IMR-90 (cell line): ENCODE data around the gene CD72. TPM values are rescaled to one million over a fixed set of nuclear protein-coding genes. Genes with fewer than 3 reads are reported as not detected.
A peak's percentile ranks its signal among the peaks of the same experiment; 100 is the strongest.

Experiments used
- ATAC-seq: fragments of 200-7000 bp; cut with Tn5 transposase; 2 replicates; pipeline ENCODE4 v1.9.1; 2020; ENCODE audit warnings: low read depth, mild to moderate bottlenecking, moderate library complexity
- BruUV-seq: library from RNA; stranded (reverse); fragments of 400-500 nt; replicated peaks from 2 replicates; lab custom pipeline; 2021; lab: Mats Ljungman, UMichigan
- CTCF ChIA-PET: fragments of 300-600 bp; formaldehyde crosslinking; extraction: SDS; loops from one replicate; lab custom pipeline; 2021; ENCODE audit warnings: antibody characterized with exemption; lab: Yijun Ruan, JAX
- POLR2A ChIA-PET: fragments of 300-600 bp; sonication (Branson Sonifier 250); formaldehyde crosslinking; loops from one replicate; lab custom pipeline; 2022; ENCODE audit warnings: antibody characterized with exemption; ENCODE audit not compliant: unreplicated experiment; lab: Charles Lee
- DNase-seq: peaks from one replicate; pipeline ENCODE4 v3.0.0; 2013
- H2AFZ ChIP-seq: replicated peaks from 2 replicates; pipeline ENCODE3; 2013; ENCODE audit warnings: low read length, mild to moderate bottlenecking; ENCODE audit not compliant: poor library complexity
- H2AK5ac ChIP-seq: 2 replicates; pipeline ENCODE4 v1.6.1; 2013; ENCODE audit warnings: low read depth, low read length, inconsistent platforms
- H2AK9ac ChIP-seq: replicated peaks from 2 replicates; pipeline ENCODE3; 2013; ENCODE audit warnings: mild to moderate bottlenecking, low read depth, low read length, moderate library complexity; ENCODE audit not compliant: poor library complexity
- H2BK120ac ChIP-seq: 2 replicates; pipeline ENCODE4 v1.6.1; 2013; ENCODE audit warnings: low read depth, low read length, inconsistent platforms
- H2BK15ac ChIP-seq: 3 replicates; pipeline ENCODE4 v1.6.1; 2013; ENCODE audit warnings: low read depth, low read length, inconsistent platforms
- H2BK20ac ChIP-seq: 2 replicates; pipeline ENCODE4 v1.6.1; 2013; ENCODE audit warnings: low read depth, mild to moderate bottlenecking, inconsistent platforms, low read length, moderate library complexity
- H2BK5ac ChIP-seq: 2 replicates; pipeline ENCODE4 v1.6.1; 2013; ENCODE audit warnings: mild to moderate bottlenecking, low read depth, low read length, inconsistent platforms; ENCODE audit not compliant: poor library complexity, severe bottlenecking
- H3K14ac ChIP-seq: replicated peaks from 2 replicates; pipeline ENCODE4 v1.6.1; 2013; ENCODE audit warnings: low read depth, low read length, inconsistent platforms
- H3K18ac ChIP-seq: 2 replicates; pipeline ENCODE4 v1.6.1; 2013; ENCODE audit warnings: low read depth, low read length, control low read depth
- H3K23ac ChIP-seq: 2 replicates; pipeline ENCODE4 v1.6.1; 2013; ENCODE audit warnings: low read depth, low read length, inconsistent platforms
- H3K27ac ChIP-seq: 2 replicates; pipeline ENCODE4 v1.5.1; 2013; ENCODE audit warnings: mild to moderate bottlenecking, control low read depth, low read length; ENCODE audit not compliant: insufficient read depth
- H3K27me3 ChIP-seq: 2 replicates; pipeline ENCODE4 v1.6.1; 2013; ENCODE audit warnings: low read length; ENCODE audit not compliant: control insufficient read depth, insufficient read depth
- H3K36me3 ChIP-seq: 2 replicates; pipeline ENCODE4 v1.6.1; 2013; ENCODE audit warnings: low read length, mixed read lengths; ENCODE audit not compliant: control insufficient read depth, insufficient read depth
- H3K4ac ChIP-seq: 2 replicates; pipeline ENCODE4 v1.6.1; 2013; ENCODE audit warnings: low read depth, low read length, inconsistent platforms
- H3K4me1 ChIP-seq: 2 replicates; pipeline ENCODE4 v1.6.1; 2013; ENCODE audit warnings: low read length, mixed read lengths; ENCODE audit not compliant: control insufficient read depth, insufficient read depth
- H3K4me2 ChIP-seq: 2 replicates; pipeline ENCODE4 v1.6.1; 2013; ENCODE audit warnings: low read depth, mild to moderate bottlenecking, control low read depth, low read length, moderate library complexity
- H3K4me3 ChIP-seq: 2 replicates; pipeline ENCODE4 v1.5.1; 2013; ENCODE audit warnings: low read depth, mild to moderate bottlenecking, control low read depth, low read length, moderate library complexity; ENCODE audit not compliant: insufficient read depth
- H3K56ac ChIP-seq: 2 replicates; pipeline ENCODE4 v1.6.1; 2013; ENCODE audit warnings: low read length, inconsistent platforms; ENCODE audit not compliant: insufficient read depth; ENCODE audit errors: extremely low read depth
- H3K79me1 ChIP-seq, 2 experiments: 2 replicates each; pipeline ENCODE4 v1.6.1; 2013; ENCODE audit warnings: low read length in 2 of 2, inconsistent platforms in 1 of 2, low read depth in 1 of 2
- H3K9ac ChIP-seq: 2 replicates; pipeline ENCODE4 v1.6.1; 2013; ENCODE audit warnings: low read depth, low read length, control low read depth
- H3K9me1 ChIP-seq: 2 replicates; pipeline ENCODE4 v1.6.1; 2013; ENCODE audit warnings: low read length, inconsistent platforms; ENCODE audit not compliant: insufficient read depth
- H3K9me3 ChIP-seq: 2 replicates; pipeline ENCODE4 v1.6.1; 2013; ENCODE audit warnings: low read length; ENCODE audit not compliant: control insufficient read depth, insufficient read depth
- H4K20me1 ChIP-seq: 2 replicates; pipeline ENCODE4 v1.6.1; 2013; ENCODE audit warnings: low read length, inconsistent platforms; ENCODE audit not compliant: insufficient read depth
- H4K5ac ChIP-seq: 2 replicates; pipeline ENCODE4 v1.6.1; 2013; ENCODE audit warnings: mild to moderate bottlenecking, low read depth, low read length, control low read depth
- H4K8ac ChIP-seq, 2 experiments: 2 replicates each; pipeline ENCODE4 v1.6.1; 2013; ENCODE audit warnings: low read depth in 2 of 2, low read length in 2 of 2, control low read depth in 1 of 2, inconsistent platforms in 1 of 2
- H4K91ac ChIP-seq: 2 replicates; pipeline ENCODE4 v1.6.1; 2013; ENCODE audit warnings: low read depth, low read length, inconsistent platforms; ENCODE audit not compliant: insufficient read depth
- BHLHE40 ChIP-seq: fragments of 150-350 bp; IDR thresholded peaks from 2 replicates; pipeline ENCODE4 v1.6.1; 2016; ENCODE audit warnings: mild to moderate bottlenecking, low read depth, low read length
- MAZ ChIP-seq: IDR thresholded peaks from 2 replicates; pipeline ENCODE4 v1.6.1; 2012; ENCODE audit warnings: low read depth, mild to moderate bottlenecking, low read length, improper control_type of control experiment, moderate library complexity, borderline replicate concordance
- MXI1 ChIP-seq: IDR thresholded peaks from 2 replicates; pipeline ENCODE4 v1.6.1; 2012; ENCODE audit warnings: low read depth, mild to moderate bottlenecking, low read length, moderate library complexity, borderline replicate concordance
- POLR2A ChIP-seq: IDR thresholded peaks from 2 replicates; pipeline ENCODE4 v1.6.1; 2012; ENCODE audit warnings: mild to moderate bottlenecking, low read depth, low read length
- RAD21 ChIP-seq: IDR thresholded peaks from 2 replicates; pipeline ENCODE4 v1.6.1; 2012; ENCODE audit warnings: low read length, improper control_type of control experiment
- WGBS, 2 experiments: methylation state at CpG; one replicate each; pipeline versions ENCODE4 v1.1.5 to v1.1.7; 2013; ENCODE audit warnings: missing lambda C conversion rate in 2 of 2; ENCODE audit not compliant: insufficient read length in 1 of 2; ENCODE audit errors: extremely low coverage in 2 of 2; 5-methylcytosine and 5-hydroxymethylcytosine counted together
- dilution Hi-C: fragments of 300-500 bp; cut with HindIII; formaldehyde crosslinking; loops from one replicate; pipeline ENCODE4 v1.14.3; 2018; ENCODE audit warnings: low sequenced_read_pairs; ENCODE audit not compliant: unreplicated experiment
- in situ Hi-C: fragments of 300-500 bp; cut with MboI; formaldehyde crosslinking; loops from 3 replicates; pipeline ENCODE4 v1.14.3; 2019; ENCODE audit warnings: low sequenced_read_pairs, inconsistent platforms, mixed read lengths
- intact Hi-C: fragments of 100-400 bp; cut with micrococcal nuclease; formaldehyde crosslinking; loops from 2 replicates; pipeline ENCODE4 v1.10.0; 2022
- polyA plus RNA-seq, 3 experiments: library from polyadenylated mRNA; depleted of rRNA; stranded (reverse); fragments of >200 nt; gene quantifications; 2 replicates each; pipeline ENCODE4 v1.2.3, GENCODE V29; 2012; ENCODE audit warnings: low replicate concordance in 1 of 3
- total RNA-seq: library from RNA; depleted of rRNA; stranded (reverse); fragments of >200 nt; gene quantifications from 2 replicates; pipeline ENCODE4 v1.2.3, GENCODE V29; 2012
- TF ChIP-seq, protein P1 (sequence below): conservative IDR thresholded peaks from 2 replicates; pipeline ENCODE4 v1.5.1; 2012; ENCODE audit warnings: mild to moderate bottlenecking, low read depth, low read length, improper control_type of control experiment

Gene CD72
- total and polyA plus RNA-seq, 2 of the 4 experiments (the other 2 are of a cell fraction): 0.36 to 0.58 TPM

DNA sequence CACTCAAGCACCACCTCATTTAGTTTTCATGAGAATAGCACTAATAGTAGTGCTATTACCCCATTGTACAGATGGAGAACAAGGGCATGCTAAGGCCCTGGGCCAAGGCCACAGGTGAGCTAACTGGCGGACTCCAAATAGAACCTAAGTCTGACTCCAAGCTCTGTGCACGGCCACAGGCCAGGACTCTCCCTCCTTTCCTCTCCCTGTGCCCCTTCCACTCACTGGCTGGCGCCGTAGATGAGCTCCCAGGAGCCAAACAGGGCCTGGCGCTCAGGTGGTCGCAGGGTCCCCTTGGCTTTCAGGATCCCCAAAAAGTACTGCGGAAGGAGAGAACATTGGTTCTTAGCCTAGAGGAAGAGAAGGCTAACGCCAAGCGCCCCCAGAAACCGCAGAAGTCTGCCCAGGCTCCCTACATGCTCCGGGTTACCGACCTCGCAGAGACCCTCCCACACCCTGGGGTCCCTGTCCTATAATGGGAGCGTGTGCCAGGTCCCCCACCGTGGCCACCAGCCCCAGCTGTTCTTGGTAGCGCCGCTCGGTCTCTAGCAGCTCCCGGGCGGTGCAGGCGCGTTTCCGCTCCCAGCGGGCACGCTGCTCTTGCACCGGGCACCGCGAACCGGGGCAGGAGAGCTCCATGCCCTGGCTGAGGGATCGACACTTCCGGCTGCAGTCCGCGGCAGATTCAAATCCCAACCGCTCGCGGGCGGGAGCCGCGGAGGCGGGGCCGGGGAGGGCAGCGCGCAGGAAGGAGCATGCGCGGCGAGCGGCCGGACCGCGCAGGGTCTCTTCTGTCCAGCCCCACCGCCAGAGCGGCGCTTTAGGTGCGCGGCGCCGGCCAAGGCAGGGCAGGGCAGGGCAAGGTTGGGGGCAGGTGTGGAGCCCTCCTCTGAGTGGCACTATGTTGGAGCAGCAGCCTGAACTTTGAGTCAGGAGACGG lies 46.6 kb upstream of the CD72 start, which contains the start of gene ARHGEF39:
Gene ARHGEF39 (minus strand): TSS at position 665 of the 940 bp plus-strand sequence. CDS start 26 bp downstream, at position 639.
- Histone ChIP-seq H3K23ac (peak within 1 kb of the TSS; percentile 63), H3K4me1 (peaks cover 25% of the 10 kb centered on the region), H4K20me1 (no peaks in the 10 kb centered on the region), H2BK15ac (peak within 1 kb of the TSS; percentile 90; the same call in 2 of the 3 replicates), H3K9ac (peak within 1 kb of the TSS; percentile 79), H3K14ac (peak within 1 kb of the TSS; percentile 84), H2BK5ac (peak within 1 kb of the TSS; percentile 66), H2AFZ (peak within 1 kb of the TSS; percentile 98), H4K8ac (peak within 1 kb of the TSS; percentile 92 to 94), H3K4me2 (peak within 1 kb of the TSS; percentile 92), H3K9me1 (peaks cover 27% of the 10 kb centered on the region), H3K27ac (peak within 1 kb of the TSS; percentile 75), H3K79me1 (peaks cover 28 to 53% of the 10 kb centered on the region in 2 experiments; a peak in 3 of 4 replicates), H4K91ac (peak within 1 kb of the TSS; percentile 88), H3K27me3 (no peaks in the 10 kb centered on the region), H3K9me3 (no peaks in the 10 kb centered on the region), H3K18ac (peak within 1 kb of the TSS; percentile 25), H4K5ac (peak within 1 kb of the TSS; percentile 70; the same call in 1 of the 2 replicates), H3K4ac (peak within 1 kb of the TSS; percentile 59), H2AK9ac (peak within 1 kb of the TSS; percentile 87), H2BK20ac (peak within 1 kb of the TSS; percentile 14; the same call in 1 of the 2 replicates), H2BK120ac (peak within 1 kb of the TSS; percentile 77), H3K56ac (peak within 1 kb of the TSS; percentile 66), H3K36me3 (peaks cover 11% of the 10 kb centered on the region), H2AK5ac (peak within 1 kb of the TSS; percentile 52), H3K4me3 (peak within 1 kb of the TSS; percentile 72)
- intact Hi-C loops: loop anchor here (2.0 kb wide), 1 partner anchor 16 kb away; no protein-coding TSS in a partner anchor
- peak; percentile 82 for ATAC-seq
- CTCF ChIA-PET: interaction anchor here (0.8 to 1.5 kb wide), 2 partner anchors 13 kb away, joined by 4 to 5 read pairs; no protein-coding TSS in a partner anchor
- BruUV-seq: no TSS peak
- dilution Hi-C loops: no loop called here
- TF ChIP-seq, protein P1, sequence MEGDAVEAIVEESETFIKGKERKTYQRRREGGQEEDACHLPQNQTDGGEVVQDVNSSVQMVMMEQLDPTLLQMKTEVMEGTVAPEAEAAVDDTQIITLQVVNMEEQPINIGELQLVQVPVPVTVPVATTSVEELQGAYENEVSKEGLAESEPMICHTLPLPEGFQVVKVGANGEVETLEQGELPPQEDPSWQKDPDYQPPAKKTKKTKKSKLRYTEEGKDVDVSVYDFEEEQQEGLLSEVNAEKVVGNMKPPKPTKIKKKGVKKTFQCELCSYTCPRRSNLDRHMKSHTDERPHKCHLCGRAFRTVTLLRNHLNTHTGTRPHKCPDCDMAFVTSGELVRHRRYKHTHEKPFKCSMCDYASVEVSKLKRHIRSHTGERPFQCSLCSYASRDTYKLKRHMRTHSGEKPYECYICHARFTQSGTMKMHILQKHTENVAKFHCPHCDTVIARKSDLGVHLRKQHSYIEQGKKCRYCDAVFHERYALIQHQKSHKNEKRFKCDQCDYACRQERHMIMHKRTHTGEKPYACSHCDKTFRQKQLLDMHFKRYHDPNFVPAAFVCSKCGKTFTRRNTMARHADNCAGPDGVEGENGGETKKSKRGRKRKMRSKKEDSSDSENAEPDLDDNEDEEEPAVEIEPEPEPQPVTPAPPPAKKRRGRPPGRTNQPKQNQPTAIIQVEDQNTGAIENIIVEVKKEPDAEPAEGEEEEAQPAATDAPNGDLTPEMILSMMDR: peak; percentile 23; the same call in 1 of the 2 replicates
- peak; percentile 94; the same call in 1 of the 2 replicates for TF ChIP-seq MAZ
- TF ChIP-seq MXI1: peak; percentile 96
- TF ChIP-seq POLR2A: peak; percentile 24; the same call in 1 of the 2 replicates
- TF ChIP-seq RAD21: no peak
- TF ChIP-seq BHLHE40: no peak
- 0% methylated on average over 18 of the region's 58 CpGs; no CpG with 5 or more reads in 1 of the 2 experiments for WGBS, 2 experiments
- peak; percentile 68 for DNase-seq
- in situ Hi-C loops: no loop called here
- POLR2A ChIA-PET: interaction anchor here (0.9 to 1.3 kb wide), 3 partner anchors 13 to 68 kb away, joined by 3 to 11 read pairs (median 4); partner anchors contain the start of genes CREB3 and TLN1
